Ishikawa (cell line): Measurements from ENCODE around the gene ZNF281.

Experiments used
- CEBPB ChIP-seq: IDR thresholded peaks from 2 replicates; pipeline ENCODE4 v1.6.1; 2012
- EP300 ChIP-seq: IDR thresholded peaks from 2 replicates; pipeline ENCODE4 v1.6.1; 2012; ENCODE audit warnings: borderline replicate concordance
- TCF12 ChIP-seq: IDR thresholded peaks from 2 replicates; pipeline ENCODE4 v1.6.1; 2012; ENCODE audit warnings: low read depth
- YY1 ChIP-seq: IDR thresholded peaks from 2 replicates; pipeline ENCODE4 v1.6.1; 2012; ENCODE audit warnings: low read depth
- TF ChIP-seq, protein P1 (sequence below): IDR thresholded peaks from 2 replicates; pipeline ENCODE4 v1.6.1; 2012; ENCODE audit warnings: low read depth, mild to moderate bottlenecking
- TF ChIP-seq, protein P2 (sequence below): IDR thresholded peaks from 2 replicates; pipeline ENCODE4 v1.6.1; 2012

GRCh38 chr1:200423235-200423634 lies 13.4 kb upstream of the ZNF281 start:
- no peak for TF ChIP-seq TCF12
- TF ChIP-seq EP300, result no peak
- TF ChIP-seq, protein P1, sequence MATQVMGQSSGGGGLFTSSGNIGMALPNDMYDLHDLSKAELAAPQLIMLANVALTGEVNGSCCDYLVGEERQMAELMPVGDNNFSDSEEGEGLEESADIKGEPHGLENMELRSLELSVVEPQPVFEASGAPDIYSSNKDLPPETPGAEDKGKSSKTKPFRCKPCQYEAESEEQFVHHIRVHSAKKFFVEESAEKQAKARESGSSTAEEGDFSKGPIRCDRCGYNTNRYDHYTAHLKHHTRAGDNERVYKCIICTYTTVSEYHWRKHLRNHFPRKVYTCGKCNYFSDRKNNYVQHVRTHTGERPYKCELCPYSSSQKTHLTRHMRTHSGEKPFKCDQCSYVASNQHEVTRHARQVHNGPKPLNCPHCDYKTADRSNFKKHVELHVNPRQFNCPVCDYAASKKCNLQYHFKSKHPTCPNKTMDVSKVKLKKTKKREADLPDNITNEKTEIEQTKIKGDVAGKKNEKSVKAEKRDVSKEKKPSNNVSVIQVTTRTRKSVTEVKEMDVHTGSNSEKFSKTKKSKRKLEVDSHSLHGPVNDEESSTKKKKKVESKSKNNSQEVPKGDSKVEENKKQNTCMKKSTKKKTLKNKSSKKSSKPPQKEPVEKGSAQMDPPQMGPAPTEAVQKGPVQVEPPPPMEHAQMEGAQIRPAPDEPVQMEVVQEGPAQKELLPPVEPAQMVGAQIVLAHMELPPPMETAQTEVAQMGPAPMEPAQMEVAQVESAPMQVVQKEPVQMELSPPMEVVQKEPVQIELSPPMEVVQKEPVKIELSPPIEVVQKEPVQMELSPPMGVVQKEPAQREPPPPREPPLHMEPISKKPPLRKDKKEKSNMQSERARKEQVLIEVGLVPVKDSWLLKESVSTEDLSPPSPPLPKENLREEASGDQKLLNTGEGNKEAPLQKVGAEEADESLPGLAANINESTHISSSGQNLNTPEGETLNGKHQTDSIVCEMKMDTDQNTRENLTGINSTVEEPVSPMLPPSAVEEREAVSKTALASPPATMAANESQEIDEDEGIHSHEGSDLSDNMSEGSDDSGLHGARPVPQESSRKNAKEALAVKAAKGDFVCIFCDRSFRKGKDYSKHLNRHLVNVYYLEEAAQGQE, result no peak
- TF ChIP-seq YY1, result no peak
- TF ChIP-seq, protein P2, sequence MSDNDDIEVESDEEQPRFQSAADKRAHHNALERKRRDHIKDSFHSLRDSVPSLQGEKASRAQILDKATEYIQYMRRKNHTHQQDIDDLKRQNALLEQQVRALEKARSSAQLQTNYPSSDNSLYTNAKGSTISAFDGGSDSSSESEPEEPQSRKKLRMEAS, result no peak
- no peak for TF ChIP-seq CEBPB
